ENCODE measurements around the gene RAB1A.

- no peak for TF ChIP-seq CTCF (IDR thresholded peaks at IDR 0.05)
- no peak for TF ChIP-seq POLR2A (IDR thresholded peaks at IDR 0.05)
Measured at GRCh38 chr2:65133626-65134025, 3.7 kb upstream of the RAB1A start.

Data from thyroid gland (tissue), 4 donors.